ENCODE measurements around the gene SIX6.

The SIX6 gene

GRCh38 chr14:60490270-60490669 is 18.7 kb upstream of the SIX6 start:
- in situ Hi-C loops (cut with MboI; ENCODE audit: low sequenced_read_pairs, unreplicated experiment), result no loop called here
- no peak for TF ChIP-seq CTCF (IDR thresholded peaks at IDR 0.05; ENCODE audit: borderline replicate concordance, control extremely low read depth, extremely low read depth, insufficient read depth, missing control alignments)

GRCh38 chr14:60495946-60496345 is 13.0 kb upstream of the SIX6 start:
- TF ChIP-seq CTCF (IDR thresholded peaks at IDR 0.05; ENCODE audit: borderline replicate concordance, control extremely low read depth, extremely low read depth, insufficient read depth, missing control alignments), result no peak
- DNase-seq (ENCODE audit: low spot score), result no peak
- in situ Hi-C loops (cut with MboI; ENCODE audit: low sequenced_read_pairs, unreplicated experiment), result no loop called here

More at GRCh38 chr14:60490270-60490669, 18.7 kb upstream of the SIX6 start:
- no peak for DNase-seq (ENCODE audit: low spot score)

DNA sequence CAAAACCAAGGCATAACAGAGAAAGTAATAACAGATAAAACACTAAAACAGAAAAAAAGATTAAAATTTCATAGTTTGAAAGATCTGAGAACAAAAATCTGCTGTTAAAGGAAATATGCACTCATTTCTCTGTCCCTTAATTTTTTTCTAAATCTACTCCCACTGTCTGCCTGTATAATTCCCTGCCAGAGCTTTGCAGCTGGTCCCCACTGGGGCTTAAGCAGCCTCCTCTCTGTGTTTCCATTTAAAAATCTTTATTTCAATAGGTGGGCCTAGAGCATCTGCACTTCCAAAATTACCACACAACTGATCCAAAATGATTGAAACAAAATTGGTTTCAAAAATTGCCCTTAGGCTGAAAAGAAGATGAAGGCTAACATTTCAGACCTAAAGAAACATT is 6.4 kb upstream of the SIX6 start:
- DNase-seq (ENCODE audit: low spot score), result no peak
- in situ Hi-C loops (cut with MboI; ENCODE audit: low sequenced_read_pairs, unreplicated experiment), result no loop called here
- TF ChIP-seq CTCF (IDR thresholded peaks at IDR 0.05; ENCODE audit: borderline replicate concordance, control extremely low read depth, extremely low read depth, insufficient read depth, missing control alignments), result no peak

DNA sequence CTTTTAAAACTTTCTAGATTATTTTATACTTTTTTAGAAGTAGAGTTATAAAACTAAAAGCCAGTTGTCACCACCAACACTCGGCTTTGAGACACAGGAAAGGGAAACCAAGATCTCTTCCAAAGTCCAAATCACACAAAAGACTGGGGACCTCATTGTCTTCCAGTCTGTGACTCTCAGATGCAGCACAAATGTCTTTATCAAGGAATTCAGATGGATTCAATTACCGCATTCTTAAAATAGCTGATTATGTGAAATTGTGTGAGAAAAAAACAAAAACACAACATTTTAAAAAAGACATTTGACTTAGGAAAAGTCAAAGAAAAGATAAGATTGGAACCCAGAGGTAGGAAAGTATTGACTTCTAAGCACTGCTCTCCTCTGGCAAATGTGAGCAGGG is 3.5 kb upstream of the SIX6 start:
- no peak for DNase-seq (ENCODE audit: low spot score)
- in situ Hi-C loops (cut with MboI; ENCODE audit: low sequenced_read_pairs, unreplicated experiment), result no loop called here
- TF ChIP-seq CTCF (IDR thresholded peaks at IDR 0.05; ENCODE audit: borderline replicate concordance, control extremely low read depth, extremely low read depth, insufficient read depth, missing control alignments), result no peak

GRCh38 chr14:60506010-60506409 is 2.9 kb upstream of the SIX6 start:
- no peak for DNase-seq (ENCODE audit: low spot score)
- no peak for TF ChIP-seq CTCF (IDR thresholded peaks at IDR 0.05; ENCODE audit: borderline replicate concordance, control extremely low read depth, extremely low read depth, insufficient read depth, missing control alignments)
- in situ Hi-C loops (cut with MboI; ENCODE audit: low sequenced_read_pairs, unreplicated experiment), result no loop called here

DNA sequence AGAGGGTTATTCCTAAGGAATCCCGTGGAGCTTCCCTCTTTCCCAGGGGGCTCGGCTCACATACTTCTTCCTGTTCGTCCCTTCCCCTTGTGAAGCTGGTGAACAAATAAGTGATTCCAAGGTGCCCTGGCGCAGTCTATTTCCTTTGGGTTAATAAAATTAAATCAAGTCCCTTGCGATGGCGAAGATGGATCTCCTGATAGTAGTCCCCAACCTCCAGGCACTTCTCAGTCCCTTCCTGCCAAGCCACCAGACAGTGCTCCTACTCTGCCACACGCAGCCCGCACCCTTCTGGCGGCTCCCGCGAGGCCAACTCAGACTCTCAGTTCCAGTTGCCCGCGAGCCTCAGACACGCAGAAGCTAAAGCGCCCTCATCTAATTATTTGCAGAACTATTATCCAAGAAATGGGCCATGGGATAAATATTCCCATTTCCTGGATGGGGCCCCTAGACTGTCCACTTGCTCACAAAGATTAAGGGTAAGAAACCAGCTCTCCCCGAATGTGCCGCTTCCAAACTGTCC is 2.4 kb upstream of the SIX6 start:
- no peak for TF ChIP-seq CTCF (IDR thresholded peaks at IDR 0.05; ENCODE audit: borderline replicate concordance, control extremely low read depth, extremely low read depth, insufficient read depth, missing control alignments)
- no peak for DNase-seq (ENCODE audit: low spot score)
- in situ Hi-C loops (cut with MboI; ENCODE audit: low sequenced_read_pairs, unreplicated experiment), result no loop called here

Data from GM13976 (cell line).